ENCODE results near the gene TBCK. TPM values are rescaled to one million over a fixed set of nuclear protein-coding genes. Genes with fewer than 3 reads are reported as not detected.
"Not testable (repeated sequence)": the region's sequence is repeated elsewhere in the genome, so short reads cannot be mapped to it uniquely, and the experiment has no call there.

Gene TBCK
- total RNA-seq, 1 experiment from 2014 or later: 25.5 TPM

DNA sequence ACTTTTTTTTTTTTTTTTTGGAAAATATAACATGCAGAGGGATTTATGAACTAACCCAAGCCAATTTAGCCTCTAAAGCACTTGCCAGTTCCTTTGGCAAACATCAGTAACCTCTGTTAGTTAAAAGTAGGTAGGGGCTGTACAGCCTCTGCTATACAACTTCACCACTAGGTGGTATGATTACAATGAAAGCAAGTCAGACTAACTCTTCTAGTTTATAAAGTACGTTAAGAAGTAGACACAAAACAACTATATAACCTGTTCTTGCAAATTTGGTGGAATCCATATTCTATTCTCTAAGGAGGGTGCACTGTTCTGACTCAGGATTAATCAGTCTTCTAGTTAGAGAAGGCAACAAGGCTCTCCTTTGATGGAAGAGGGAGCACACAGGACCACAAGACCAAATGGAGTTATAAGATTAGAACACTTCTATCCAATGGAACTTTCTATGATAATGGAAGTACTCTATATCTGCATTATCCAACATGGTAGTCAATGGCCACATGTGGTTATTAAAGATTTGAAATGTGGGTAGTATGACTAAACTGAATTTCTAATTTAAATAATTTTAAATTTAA is 13.1 kb upstream of the TBCK start:
- no TSS peak for BruUV-seq (replicated peaks)
- TF ChIP-seq EZH2 (IDR thresholded peaks at IDR 0.05; ENCODE audit: borderline replicate concordance, low read depth, low read length, poor library complexity, severe bottlenecking): no peak
- TF ChIP-seq, protein P1, sequence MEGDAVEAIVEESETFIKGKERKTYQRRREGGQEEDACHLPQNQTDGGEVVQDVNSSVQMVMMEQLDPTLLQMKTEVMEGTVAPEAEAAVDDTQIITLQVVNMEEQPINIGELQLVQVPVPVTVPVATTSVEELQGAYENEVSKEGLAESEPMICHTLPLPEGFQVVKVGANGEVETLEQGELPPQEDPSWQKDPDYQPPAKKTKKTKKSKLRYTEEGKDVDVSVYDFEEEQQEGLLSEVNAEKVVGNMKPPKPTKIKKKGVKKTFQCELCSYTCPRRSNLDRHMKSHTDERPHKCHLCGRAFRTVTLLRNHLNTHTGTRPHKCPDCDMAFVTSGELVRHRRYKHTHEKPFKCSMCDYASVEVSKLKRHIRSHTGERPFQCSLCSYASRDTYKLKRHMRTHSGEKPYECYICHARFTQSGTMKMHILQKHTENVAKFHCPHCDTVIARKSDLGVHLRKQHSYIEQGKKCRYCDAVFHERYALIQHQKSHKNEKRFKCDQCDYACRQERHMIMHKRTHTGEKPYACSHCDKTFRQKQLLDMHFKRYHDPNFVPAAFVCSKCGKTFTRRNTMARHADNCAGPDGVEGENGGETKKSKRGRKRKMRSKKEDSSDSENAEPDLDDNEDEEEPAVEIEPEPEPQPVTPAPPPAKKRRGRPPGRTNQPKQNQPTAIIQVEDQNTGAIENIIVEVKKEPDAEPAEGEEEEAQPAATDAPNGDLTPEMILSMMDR (conservative IDR thresholded peaks at IDR 0.05; ENCODE audit: low read depth, low read length): peak; percentile 86

DNA sequence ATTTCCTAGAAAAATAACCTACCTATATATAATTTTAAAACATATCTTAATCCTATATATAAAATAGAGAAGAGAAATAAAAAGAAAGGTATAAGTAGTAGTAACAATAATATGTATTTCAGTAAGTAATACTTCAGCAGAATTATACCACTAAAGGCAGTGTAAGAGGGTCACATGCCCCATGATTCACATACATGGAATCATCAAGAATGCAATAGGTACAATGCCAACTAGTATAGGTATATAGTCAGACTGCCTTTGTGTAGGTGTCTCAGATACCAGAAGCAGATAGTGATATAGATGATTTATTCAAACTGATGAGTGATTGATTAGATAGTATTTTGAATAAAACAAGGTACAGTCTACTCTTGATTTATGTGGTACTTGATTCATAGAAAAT is 9.8 kb upstream of the TBCK start:
- POLR2A ChIA-PET (ENCODE audit: low non-redundant PET): no interaction called here
- H3K9me3 ChIP-seq (ENCODE audit: low read depth, low read length, poor library complexity, severe bottlenecking): no peaks in the 10 kb centered on the region
- CTCF ChIA-PET: no interaction called here
- TF ChIP-seq, protein P1 (conservative IDR thresholded peaks at IDR 0.05; ENCODE audit: low read depth, low read length): no peak
- no peak for TF ChIP-seq EZH2 (IDR thresholded peaks at IDR 0.05; ENCODE audit: borderline replicate concordance, low read depth, low read length, poor library complexity, severe bottlenecking)
- no peaks in the 10 kb centered on the region for H3K4me1 ChIP-seq (ENCODE audit: insufficient read depth, low read length, poor library complexity, severe bottlenecking)
- BruUV-seq (replicated peaks): no TSS peak
- no peak for DNase-seq (ENCODE audit: low spot score)
- H3K27me3 ChIP-seq (replicated peaks; ENCODE audit: insufficient read depth, low read depth, low read length, poor library complexity): no peaks in the 10 kb centered on the region
- H3K4me3 ChIP-seq (ENCODE audit: low read depth, low read length, poor library complexity, severe bottlenecking): no peak overlapping the region
- intact Hi-C loops (cut with micrococcal nuclease; ENCODE audit: unreplicated experiment): no loop called here
- H3K36me3 ChIP-seq (ENCODE audit: insufficient read depth, low read length, poor library complexity, severe bottlenecking): peaks cover 64% of the 10 kb centered on the region
- H3K27ac ChIP-seq (ENCODE audit: low read depth, low read length, poor library complexity, severe bottlenecking): no peak overlapping the region

More for the DNA sequence above, 13.1 kb upstream of the TBCK start:
- peak; percentile 59 for DNase-seq (ENCODE audit: low spot score)
- Histone ChIP-seq H3K36me3 (ENCODE audit: insufficient read depth, low read length, poor library complexity, severe bottlenecking) (peaks cover 84% of the 10 kb centered on the region), H3K4me1 (ENCODE audit: insufficient read depth, low read length, poor library complexity, severe bottlenecking) (no peaks in the 10 kb centered on the region), H3K4me3 (ENCODE audit: low read depth, low read length, poor library complexity, severe bottlenecking) (no peak overlapping the region), H3K27ac (ENCODE audit: low read depth, low read length, poor library complexity, severe bottlenecking) (no peak overlapping the region), H3K27me3 (replicated peaks; ENCODE audit: insufficient read depth, low read depth, low read length, poor library complexity) (no peaks in the 10 kb centered on the region), H3K9me3 (ENCODE audit: low read depth, low read length, poor library complexity, severe bottlenecking) (no peaks in the 10 kb centered on the region)
- intact Hi-C loops (cut with micrococcal nuclease; ENCODE audit: unreplicated experiment): loop anchor here (2.0 kb wide), 2 partner anchors 480 to 570 kb away; no protein-coding TSS in a partner anchor
- ChIA-PET POLR2A (ENCODE audit: low non-redundant PET) (interaction anchor here (0.6 kb wide), 1 partner anchor 707 kb away, joined by 4 read pairs; no protein-coding TSS in a partner anchor), CTCF (interaction anchor here (0.6 to 1.4 kb wide), 7 partner anchors 17 to 657 kb away, joined by 3 to 6 read pairs (median 4); no protein-coding TSS in a partner anchor)

DNA sequence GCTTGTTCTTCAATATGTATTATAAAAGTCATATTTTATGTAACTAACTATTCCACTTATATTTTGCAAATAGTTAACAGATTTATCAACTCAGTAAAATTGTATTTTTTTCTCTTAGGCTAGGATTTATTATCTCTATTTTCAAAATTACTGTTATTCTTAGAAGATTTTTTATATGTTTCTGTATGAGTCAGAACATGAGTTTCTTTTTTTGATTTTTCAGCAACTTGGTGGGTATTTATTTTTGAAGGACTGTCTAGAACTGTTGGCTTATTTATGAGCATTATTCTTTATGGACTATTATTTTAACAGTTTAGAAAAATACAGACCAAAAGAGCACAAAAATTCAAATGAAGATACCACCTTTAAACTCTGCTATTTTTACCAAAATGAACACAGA is 7.1 kb upstream of the TBCK start:
- TF ChIP-seq, protein P1 (conservative IDR thresholded peaks at IDR 0.05; ENCODE audit: low read depth, low read length): no peak
- no peak for TF ChIP-seq EZH2 (IDR thresholded peaks at IDR 0.05; ENCODE audit: borderline replicate concordance, low read depth, low read length, poor library complexity, severe bottlenecking)
- no TSS peak for BruUV-seq (replicated peaks)
- H3K9me3 ChIP-seq (ENCODE audit: low read depth, low read length, poor library complexity, severe bottlenecking): no peaks in the 10 kb centered on the region
- peaks cover 39% of the 10 kb centered on the region for H3K36me3 ChIP-seq (ENCODE audit: insufficient read depth, low read length, poor library complexity, severe bottlenecking)
- intact Hi-C loops (cut with micrococcal nuclease; ENCODE audit: unreplicated experiment): no loop called here
- H3K27me3 ChIP-seq (replicated peaks; ENCODE audit: insufficient read depth, low read depth, low read length, poor library complexity): no peaks in the 10 kb centered on the region
- no peak overlapping the region for H3K4me3 ChIP-seq (ENCODE audit: low read depth, low read length, poor library complexity, severe bottlenecking)
- H3K4me1 ChIP-seq (ENCODE audit: insufficient read depth, low read length, poor library complexity, severe bottlenecking): peaks cover 16% of the 10 kb centered on the region
- ChIA-PET CTCF (no interaction called here), POLR2A (ENCODE audit: low non-redundant PET) (no interaction called here)
- no peak overlapping the region for H3K27ac ChIP-seq (ENCODE audit: low read depth, low read length, poor library complexity, severe bottlenecking)
- no peak for DNase-seq (ENCODE audit: low spot score)

DNA sequence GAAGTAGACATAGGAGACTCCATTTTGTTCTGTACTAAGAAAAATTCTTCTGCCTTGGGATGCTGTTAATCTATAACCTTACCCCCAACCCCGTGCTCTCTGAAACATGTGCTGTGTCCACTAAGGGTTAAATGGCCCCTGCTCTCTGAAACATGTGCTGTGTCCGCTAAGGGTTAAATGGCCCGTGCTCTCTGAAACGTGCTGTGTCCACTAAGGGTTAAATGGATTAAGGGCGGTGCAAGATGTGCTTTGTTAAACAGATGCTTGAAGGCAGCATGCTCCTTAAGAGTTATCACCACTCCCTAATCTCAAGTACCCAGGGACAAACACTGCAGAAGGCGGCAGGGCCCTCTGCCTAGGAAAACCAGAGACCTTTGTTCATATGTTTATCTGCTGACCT is 5.8 kb upstream of the TBCK start:
- H3K27me3 ChIP-seq (replicated peaks; ENCODE audit: insufficient read depth, low read depth, low read length, poor library complexity); BruUV-seq (replicated peaks): not testable (repeated sequence)

DNA sequence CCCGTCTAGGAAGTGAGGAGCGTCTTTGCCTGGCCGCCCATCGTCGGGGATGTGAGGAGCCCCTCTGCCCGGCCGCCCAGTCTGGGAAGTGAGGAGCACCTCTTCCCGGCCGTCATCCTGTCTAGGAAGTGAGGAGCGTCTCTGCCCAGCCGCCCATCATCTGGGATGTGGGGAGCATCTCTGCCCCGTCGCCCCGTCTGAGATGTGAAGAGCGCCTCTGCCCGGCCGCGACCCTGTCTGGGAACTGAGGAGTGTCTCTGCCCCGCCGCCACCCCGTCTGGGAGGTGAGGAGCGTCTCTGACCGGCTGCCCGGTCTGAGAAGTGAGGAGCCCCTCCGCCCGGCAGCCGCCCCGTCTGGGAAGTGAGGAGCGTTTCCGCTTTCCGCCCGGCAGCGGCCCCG is 5.2 kb upstream of the TBCK start:
- POLR2A ChIA-PET (ENCODE audit: low non-redundant PET); H3K9me3 ChIP-seq (ENCODE audit: low read depth, low read length, poor library complexity, severe bottlenecking); H3K27me3 ChIP-seq (replicated peaks; ENCODE audit: insufficient read depth, low read depth, low read length, poor library complexity); DNase-seq (ENCODE audit: low spot score); H3K4me3 ChIP-seq (ENCODE audit: low read depth, low read length, poor library complexity, severe bottlenecking); CTCF ChIA-PET; H3K27ac ChIP-seq (ENCODE audit: low read depth, low read length, poor library complexity, severe bottlenecking); BruUV-seq (replicated peaks); intact Hi-C loops (cut with micrococcal nuclease; ENCODE audit: unreplicated experiment): not testable (repeated sequence)
- Histone ChIP-seq H3K36me3 (ENCODE audit: insufficient read depth, low read length, poor library complexity, severe bottlenecking) (peaks cover 21% of the 10 kb centered on the region), H3K4me1 (ENCODE audit: insufficient read depth, low read length, poor library complexity, severe bottlenecking) (peaks cover 22% of the 10 kb centered on the region)

More for the DNA sequence above, 5.8 kb upstream of the TBCK start:
- Histone ChIP-seq H3K4me1 (ENCODE audit: insufficient read depth, low read length, poor library complexity, severe bottlenecking) (peaks cover 22% of the 10 kb centered on the region), H3K36me3 (ENCODE audit: insufficient read depth, low read length, poor library complexity, severe bottlenecking) (peaks cover 26% of the 10 kb centered on the region)
- CTCF ChIA-PET; DNase-seq (ENCODE audit: low spot score); H3K27ac ChIP-seq (ENCODE audit: low read depth, low read length, poor library complexity, severe bottlenecking); intact Hi-C loops (cut with micrococcal nuclease; ENCODE audit: unreplicated experiment); H3K9me3 ChIP-seq (ENCODE audit: low read depth, low read length, poor library complexity, severe bottlenecking); H3K4me3 ChIP-seq (ENCODE audit: low read depth, low read length, poor library complexity, severe bottlenecking): not testable (repeated sequence)
- POLR2A ChIA-PET (ENCODE audit: low non-redundant PET): interaction anchor here (0.7 kb wide), 1 partner anchor 31 kb away, joined by 3 read pairs; no protein-coding TSS in a partner anchor

All from A673 (cell line).